HepG2 (cell line): ENCODE data around the gene KMT2A. TPM values are rescaled to one million over a fixed set of nuclear protein-coding genes. Genes with fewer than 3 reads are reported as not detected.

Source experiments
- AGO1 ChIP-seq: fragments of 200-400 bp; formaldehyde crosslinking; IDR thresholded peaks from 2 replicates; pipeline ENCODE4 v1.6.1; 2017; ENCODE audit warnings: mild to moderate bottlenecking, low read depth, low read length, moderate library complexity; ENCODE audit not compliant: poor library complexity, severe bottlenecking
- BCL3 ChIP-seq: sonication (generic); formaldehyde crosslinking; IDR thresholded peaks from 2 replicates; pipeline ENCODE4 v1.5.1; 2020; ENCODE audit warnings: mild to moderate bottlenecking, missing genetic modification reagents, moderate library complexity
- CREBL2 ChIP-seq: sonication (generic); formaldehyde crosslinking; IDR thresholded peaks from 2 replicates; pipeline ENCODE4 v1.8.1; 2023; ENCODE audit warnings: missing genetic modification reagents, mild to moderate bottlenecking, borderline replicate concordance
- DPF2 ChIP-seq: sonication (generic); formaldehyde crosslinking; IDR thresholded peaks from 2 replicates; pipeline ENCODE4 v1.4.0; 2020; ENCODE audit warnings: mild to moderate bottlenecking, low read depth, missing genetic modification reagents, borderline replicate concordance
- GATAD1 ChIP-seq: IDR thresholded peaks from 2 replicates; pipeline ENCODE4 v1.6.1; 2016; ENCODE audit warnings: missing genetic modification reagents, missing compliant biosample characterization
- MED8 ChIP-seq: sonication (generic); formaldehyde crosslinking; IDR thresholded peaks from 2 replicates; pipeline ENCODE4 v1.8.1; 2023; ENCODE audit warnings: mild to moderate bottlenecking, missing genetic modification reagents; ENCODE audit not compliant: insufficient replicate concordance
- MEIS2 ChIP-seq: sonication (generic); formaldehyde crosslinking; IDR thresholded peaks from 2 replicates; pipeline ENCODE4 v1.9.0; 2021; ENCODE audit warnings: mild to moderate bottlenecking, missing genetic modification reagents
- NFKBIZ ChIP-seq: IDR thresholded peaks from 2 replicates; pipeline ENCODE4 v1.6.1; 2018; ENCODE audit warnings: missing genetic modification reagents, missing compliant biosample characterization
- PHB2 ChIP-seq: fragments of 450-650 bp; IDR thresholded peaks from 2 replicates; pipeline ENCODE4 v1.6.1; 2018; ENCODE audit not compliant: partially characterized antibody
- RFX1 ChIP-seq: fragments of 450-650 bp; IDR thresholded peaks from 2 replicates; pipeline ENCODE4 v1.6.1; 2017
- RFXANK ChIP-seq: IDR thresholded peaks from 2 replicates; pipeline ENCODE4 v1.6.1; 2016
- ZBTB8A ChIP-seq: sonication (generic); formaldehyde crosslinking; IDR thresholded peaks from 2 replicates; pipeline ENCODE4 v1.4.0; 2020; ENCODE audit warnings: mild to moderate bottlenecking, low read depth, missing genetic modification reagents, borderline replicate concordance
- ZFYVE20 ChIP-seq: sonication (generic); formaldehyde crosslinking; IDR thresholded peaks from 2 replicates; pipeline ENCODE4 v1.8.0; 2023; ENCODE audit warnings: low read depth, mild to moderate bottlenecking, moderate library complexity, missing genetic modification reagents, borderline replicate concordance
- ZKSCAN8 ChIP-seq: IDR thresholded peaks from 2 replicates; pipeline ENCODE4 v1.6.1; 2016; ENCODE audit warnings: borderline replicate concordance, missing genetic modification reagents, missing compliant biosample characterization
- ZNF572 ChIP-seq: sonication (generic); formaldehyde crosslinking; IDR thresholded peaks from 2 replicates; pipeline ENCODE4 v1.5.1; 2020; ENCODE audit warnings: mild to moderate bottlenecking, missing genetic modification reagents
- ZNF615 ChIP-seq: sonication (generic); formaldehyde crosslinking; IDR thresholded peaks from 2 replicates; pipeline ENCODE4 v1.5.0; 2020; ENCODE audit warnings: mild to moderate bottlenecking, missing genetic modification reagents, borderline replicate concordance
- ZNF737 ChIP-seq: sonication (generic); formaldehyde crosslinking; IDR thresholded peaks from 2 replicates; pipeline ENCODE4 v1.5.0; 2020; ENCODE audit warnings: missing genetic modification reagents, mild to moderate bottlenecking, borderline replicate concordance
- ZNF740 ChIP-seq: sonication (generic); formaldehyde crosslinking; IDR thresholded peaks from 2 replicates; pipeline ENCODE4 v1.4.0; 2020; ENCODE audit warnings: missing genetic modification reagents
- ZNF768 ChIP-seq: sonication (generic); formaldehyde crosslinking; IDR thresholded peaks from 2 replicates; pipeline ENCODE4 v1.4.0; 2020; ENCODE audit warnings: missing genetic modification reagents
- ZSCAN21 ChIP-seq: sonication (generic); formaldehyde crosslinking; IDR thresholded peaks from 2 replicates; pipeline ENCODE4 v1.8.0; 2022; ENCODE audit warnings: mild to moderate bottlenecking, missing genetic modification reagents, moderate library complexity, borderline replicate concordance
- polyA plus RNA-seq, 8 experiments: library from polyadenylated mRNA; depleted of rRNA in 3 of 8; stranded (reverse) in 7 of 8; unstranded in 1 of 8; fragments of >200 nt; fragmentation: Illumina TruSeq in 4 of 8; extraction: Trizol in 4 of 8; gene quantifications; 2 replicates each; pipeline versions ENCODE4 v1.2.1 to v1.2.3, GENCODE V29; 2011 to 2016; ENCODE audit warnings: low read depth in 4 of 8, missing spikeins in 1 of 8, mixed read lengths in 1 of 8; ENCODE audit not compliant: insufficient read depth in 1 of 8
- total RNA-seq, 5 experiments: library from RNA; depleted of rRNA; stranded (reverse); fragments of >200 nt; fragmentation: Illumina TruSeq; extraction: Trizol; gene quantifications; 2 replicates each; pipeline ENCODE4 v1.2.3, GENCODE V29; 2016; ENCODE audit warnings: low read depth in 1 of 5
- TF ChIP-seq, protein P1 (sequence below): sonication (generic); formaldehyde crosslinking; conservative IDR thresholded peaks from 2 replicates; pipeline ENCODE4 v1.4.0; 2020; ENCODE audit warnings: missing genetic modification reagents
- TF ChIP-seq, protein P2 (sequence below): sonication (generic); formaldehyde crosslinking; IDR thresholded peaks from 2 replicates; pipeline ENCODE4 v1.5.0; 2020; ENCODE audit warnings: mild to moderate bottlenecking, missing genetic modification reagents
- TF ChIP-seq, protein P3 (sequence below): sonication (generic); formaldehyde crosslinking; IDR thresholded peaks from 2 replicates; pipeline ENCODE4 v1.4.0; 2020; ENCODE audit warnings: missing genetic modification reagents

The KMT2A gene
- total and polyA plus RNA-seq, 2 of the 13 experiments (the other 11 are each of a cell fraction or from before 2014, with no cell fraction given): 12.4 to 20.0 TPM

DNA sequence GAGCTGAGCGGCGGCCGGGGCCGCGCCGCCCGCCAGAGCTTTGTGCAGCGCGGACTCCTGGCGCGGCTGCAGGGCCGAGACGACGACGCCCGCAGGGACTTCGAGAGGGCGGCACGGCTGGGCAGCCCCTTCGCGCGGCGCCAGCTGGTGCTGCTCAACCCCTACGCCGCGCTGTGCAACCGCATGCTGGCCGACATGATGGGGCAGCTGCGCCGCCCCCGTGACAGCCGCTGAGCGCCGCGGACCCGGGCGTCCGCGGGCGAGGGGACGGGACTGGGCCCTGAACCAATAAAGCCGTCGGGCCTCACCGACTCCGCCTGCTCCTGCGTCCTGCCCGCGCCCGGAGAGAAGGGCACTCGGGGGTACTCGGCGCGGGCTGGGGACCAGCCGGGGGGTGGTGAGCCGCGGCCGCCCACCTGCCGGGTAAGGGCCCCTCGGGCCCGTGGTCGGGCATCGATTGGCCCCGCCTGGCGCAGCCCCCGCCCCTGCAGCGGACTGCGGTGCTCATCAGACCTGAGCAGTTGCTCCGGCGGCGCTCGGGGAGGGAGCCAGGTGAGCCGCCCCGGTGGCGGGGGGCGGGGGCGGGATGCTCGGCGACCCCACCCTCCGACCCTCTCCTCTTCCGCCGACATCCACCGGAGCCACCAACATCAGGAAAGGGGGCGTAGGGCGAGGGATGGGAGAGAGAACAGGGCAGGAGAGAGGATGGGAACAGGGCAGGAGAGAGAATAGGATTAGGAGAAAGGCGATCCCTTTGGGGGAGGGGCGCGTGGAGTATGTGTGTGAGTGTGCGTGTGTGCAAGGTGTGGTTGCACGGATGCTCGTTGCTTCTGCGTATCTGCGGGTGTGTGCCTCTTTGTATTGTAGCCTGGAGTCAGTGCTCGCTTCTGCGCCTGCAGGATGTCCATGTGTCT, 94.6 kb downstream of the KMT2A start, which contains the start of gene TMEM25 (continued):
- peak; percentile 53; the same call in 1 of the 2 replicates for TF ChIP-seq BCL3
- no peak for TF ChIP-seq AGO1
- no peak for TF ChIP-seq CREBL2 (CRISPR knock-in tag)
- no peak for TF ChIP-seq ZNF737
- TF ChIP-seq, protein P1, sequence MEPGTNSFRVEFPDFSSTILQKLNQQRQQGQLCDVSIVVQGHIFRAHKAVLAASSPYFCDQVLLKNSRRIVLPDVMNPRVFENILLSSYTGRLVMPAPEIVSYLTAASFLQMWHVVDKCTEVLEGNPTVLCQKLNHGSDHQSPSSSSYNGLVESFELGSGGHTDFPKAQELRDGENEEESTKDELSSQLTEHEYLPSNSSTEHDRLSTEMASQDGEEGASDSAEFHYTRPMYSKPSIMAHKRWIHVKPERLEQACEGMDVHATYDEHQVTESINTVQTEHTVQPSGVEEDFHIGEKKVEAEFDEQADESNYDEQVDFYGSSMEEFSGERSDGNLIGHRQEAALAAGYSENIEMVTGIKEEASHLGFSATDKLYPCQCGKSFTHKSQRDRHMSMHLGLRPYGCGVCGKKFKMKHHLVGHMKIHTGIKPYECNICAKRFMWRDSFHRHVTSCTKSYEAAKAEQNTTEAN (CRISPR knock-in tag): peak; percentile 35
- TF ChIP-seq MED8 (CRISPR knock-in tag): no peak
- TF ChIP-seq ZKSCAN8: no peak
- TF ChIP-seq ZNF768: peak; percentile 54; the same call in 1 of the 2 replicates
- no peak for TF ChIP-seq ZFYVE20 (CRISPR knock-in tag)
- TF ChIP-seq, protein P2, sequence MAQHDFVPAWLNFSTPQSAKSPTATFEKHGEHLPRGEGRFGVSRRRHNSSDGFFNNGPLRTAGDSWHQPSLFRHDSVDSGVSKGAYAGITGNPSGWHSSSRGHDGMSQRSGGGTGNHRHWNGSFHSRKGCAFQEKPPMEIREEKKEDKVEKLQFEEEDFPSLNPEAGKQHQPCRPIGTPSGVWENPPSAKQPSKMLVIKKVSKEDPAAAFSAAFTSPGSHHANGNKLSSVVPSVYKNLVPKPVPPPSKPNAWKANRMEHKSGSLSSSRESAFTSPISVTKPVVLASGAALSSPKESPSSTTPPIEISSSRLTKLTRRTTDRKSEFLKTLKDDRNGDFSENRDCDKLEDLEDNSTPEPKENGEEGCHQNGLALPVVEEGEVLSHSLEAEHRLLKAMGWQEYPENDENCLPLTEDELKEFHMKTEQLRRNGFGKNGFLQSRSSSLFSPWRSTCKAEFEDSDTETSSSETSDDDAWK (CRISPR knock-in tag): no peak
- peak; percentile 83 for TF ChIP-seq GATAD1 (CRISPR knock-in tag)
- no peak for TF ChIP-seq RFX1
- TF ChIP-seq RFXANK (CRISPR knock-in tag): no peak
- 0 out of 2 replicates have a peak, but pooled peaks have one; percentile 71 for TF ChIP-seq ZNF615
- peak; percentile 19; the same call in 1 of the 2 replicates for TF ChIP-seq ZSCAN21 (CRISPR knock-in tag)
- TF ChIP-seq ZBTB8A (CRISPR knock-in tag): no peak
- no peak for TF ChIP-seq DPF2 (CRISPR knock-in tag)
- TF ChIP-seq, protein P3, sequence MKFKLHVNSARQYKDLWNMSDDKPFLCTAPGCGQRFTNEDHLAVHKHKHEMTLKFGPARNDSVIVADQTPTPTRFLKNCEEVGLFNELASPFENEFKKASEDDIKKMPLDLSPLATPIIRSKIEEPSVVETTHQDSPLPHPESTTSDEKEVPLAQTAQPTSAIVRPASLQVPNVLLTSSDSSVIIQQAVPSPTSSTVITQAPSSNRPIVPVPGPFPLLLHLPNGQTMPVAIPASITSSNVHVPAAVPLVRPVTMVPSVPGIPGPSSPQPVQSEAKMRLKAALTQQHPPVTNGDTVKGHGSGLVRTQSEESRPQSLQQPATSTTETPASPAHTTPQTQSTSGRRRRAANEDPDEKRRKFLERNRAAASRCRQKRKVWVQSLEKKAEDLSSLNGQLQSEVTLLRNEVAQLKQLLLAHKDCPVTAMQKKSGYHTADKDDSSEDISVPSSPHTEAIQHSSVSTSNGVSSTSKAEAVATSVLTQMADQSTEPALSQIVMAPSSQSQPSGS (CRISPR knock-in tag): peak; percentile 35; the same call in 1 of the 2 replicates
- TF ChIP-seq MEIS2 (CRISPR knock-in tag): peak; percentile 35
- no peak for TF ChIP-seq ZNF740 (CRISPR knock-in tag)
- TF ChIP-seq PHB2: no peak
- no peak for TF ChIP-seq ZNF572
- no peak for TF ChIP-seq NFKBIZ (CRISPR knock-in tag)
